ENCODE results near the gene DPRX.

Gene DPRX

GRCh38 chr19:53631949-53632407 lies at the start of gene DPRX:
TSS of gene DPRX (plus strand) at chr19:53631999. CDS start at chr19:53632107, 108 bp downstream.
- DNase-seq: no peak

- DNase-seq: no peak
Measured at GRCh38 chr19:53583181-53583580, 48.6 kb upstream of the DPRX start.

GRCh38 chr19:53586277-53586691 lies 45.5 kb upstream of the DPRX start:
- no peak for DNase-seq

GRCh38 chr19:53594811-53595509 lies 36.8 kb upstream of the DPRX start:
- DNase-seq: no peak

GRCh38 chr19:53595510-53595867 lies 36.3 kb upstream of the DPRX start:
- no peak for DNase-seq

- no peak for DNase-seq
Measured at GRCh38 chr19:53596056-53596455, 35.7 kb upstream of the DPRX start.

GRCh38 chr19:53597023-53597422 lies 34.8 kb upstream of the DPRX start:
- no peak for DNase-seq

GRCh38 chr19:53598361-53598760 lies 33.4 kb upstream of the DPRX start:
- no peak for DNase-seq

- no peak for DNase-seq
Measured at GRCh38 chr19:53600217-53600616, 31.6 kb upstream of the DPRX start.

GRCh38 chr19:53606031-53606430 lies 25.8 kb upstream of the DPRX start:
- DNase-seq: no peak

GRCh38 chr19:53608381-53608780 lies 23.4 kb upstream of the DPRX start:
- no peak for DNase-seq

- no peak for DNase-seq
Measured at GRCh38 chr19:53612762-53613526, 18.9 kb upstream of the DPRX start.

- no peak for DNase-seq
Measured at GRCh38 chr19:53621885-53622740, 9.7 kb upstream of the DPRX start.

GRCh38 chr19:53624771-53625545 lies 6.8 kb upstream of the DPRX start:
- DNase-seq: no peak

- DNase-seq: no peak
Measured at GRCh38 chr19:53626486-53626885, 5.3 kb upstream of the DPRX start.

GRCh38 chr19:53626976-53627375 lies 4.8 kb upstream of the DPRX start:
- DNase-seq: no peak

GRCh38 chr19:53634768-53635167 lies 3.0 kb downstream of the DPRX start:
- no peak for DNase-seq

- DNase-seq: no peak
Measured at GRCh38 chr19:53639471-53639870, 7.7 kb downstream of the DPRX start.

GRCh38 chr19:53642381-53643099 lies 10.7 kb downstream of the DPRX start:
- DNase-seq: no peak

GRCh38 chr19:53644061-53644816 lies 12.4 kb downstream of the DPRX start:
- DNase-seq: no peak

- DNase-seq: no peak
Measured at GRCh38 chr19:53646144-53646543, 14.3 kb downstream of the DPRX start.

All from CD4-positive, alpha-beta T cell treated with Interleukin-4 for 1 hour (primary cell).